Right kidney (tissue), 9 donors: Measurements from ENCODE around the gene FBXL16.
"Not testable (repeated sequence)": the region's sequence is repeated elsewhere in the genome, so short reads cannot be mapped to it uniquely, and the experiment has no call there.

Source experiments
- DNase-seq: peaks from one replicate; pipeline ENCODE4 v3.0.0-alpha.2; 2016
- long read RNA-seq, 8 donors: transcript quantifications; one replicate each; lab custom pipeline, GENCODE V29; 2026

FBXL16 gene
- long read RNA-seq, donor 1: 0 reads
- long read RNA-seq, donor 2: 0 reads
- long read RNA-seq, donor 3, partial matches to known transcripts: 0 of 1 reads
- long read RNA-seq, donor 3, other reads (novel, unspliced or antisense): 0 of 1 reads
- long read RNA-seq, donor 4: 0 reads
- long read RNA-seq, donor 5: 0 reads
- long read RNA-seq, donor 6, partial matches to known transcripts: 0 of 2 reads
- long read RNA-seq, donor 6, other reads (novel, unspliced or antisense): 0 of 2 reads
- long read RNA-seq, donor 7: 0 reads
- long read RNA-seq, donor 8, partial matches to known transcripts: 0 of 2 reads
- long read RNA-seq, donor 8, other reads (novel, unspliced or antisense): 0 of 2 reads

DNA sequence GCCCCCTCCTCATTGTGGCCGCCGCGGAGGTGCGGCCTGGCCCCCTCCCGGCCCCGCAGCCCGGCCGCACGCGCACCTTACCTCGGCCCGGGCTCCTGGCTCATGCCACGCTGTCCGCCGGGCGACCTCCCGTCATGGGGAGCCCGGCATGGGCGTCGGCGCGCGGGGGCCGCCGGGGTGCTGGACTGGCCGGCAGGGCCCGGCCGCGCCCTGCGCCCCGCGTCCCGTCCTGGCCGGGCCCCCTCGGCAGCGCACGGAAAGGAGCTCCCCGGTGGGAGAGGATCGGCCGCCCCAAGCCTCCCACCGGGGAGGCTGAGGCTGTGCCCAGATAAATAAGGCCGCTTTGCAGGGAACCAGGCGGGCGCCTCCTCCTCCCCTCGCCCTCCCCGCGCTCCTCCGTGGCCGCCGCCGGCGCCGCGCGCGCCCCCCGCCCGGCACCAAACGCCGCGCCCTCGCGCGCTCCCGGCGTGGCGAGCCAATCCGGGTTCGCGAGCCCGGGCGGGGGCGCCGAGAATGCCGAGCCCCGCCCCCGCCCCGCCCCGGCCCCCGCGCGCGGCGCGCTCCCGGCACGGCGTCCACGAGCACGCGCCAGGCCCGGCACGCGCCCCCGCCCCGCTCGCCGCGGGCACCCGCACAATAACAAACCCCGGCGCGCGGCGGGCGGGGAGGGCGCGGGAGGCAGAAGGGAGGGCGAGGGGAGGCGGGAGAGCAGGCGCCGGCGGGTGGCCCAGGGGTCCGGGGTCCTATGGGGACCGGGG, at the start of gene FBXL16:
FBXL16 (minus strand) TSS at position 371 of the 758 bp plus-strand sequence. CDS start 8,396 bp downstream, outside the sequence.
- DNase-seq: no peak

DNA sequence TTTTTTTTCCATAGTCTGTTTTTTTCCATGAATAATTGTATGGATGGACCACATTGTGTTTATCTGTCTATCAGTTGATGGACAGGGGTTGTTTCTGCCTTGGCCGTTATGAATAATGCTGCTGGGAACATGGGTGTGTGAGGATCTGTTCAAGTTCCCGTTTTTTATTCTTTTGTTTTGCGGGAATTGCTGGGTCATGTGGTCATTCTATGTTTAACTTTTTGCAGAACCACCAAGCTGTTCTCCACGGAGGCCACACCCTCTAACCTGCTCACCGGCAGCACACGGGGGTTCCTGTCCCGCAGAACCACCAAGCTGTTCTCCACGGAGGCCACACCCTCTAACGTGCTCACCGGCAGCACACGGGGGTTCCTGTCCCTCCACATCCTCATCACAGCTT, 49.1 kb upstream of the FBXL16 start:
- DNase-seq: no peak

GRCh38 chr16:754121-754607, 48.6 kb upstream of the FBXL16 start:
- DNase-seq: not testable (repeated sequence)

- DNase-seq: no peak
Measured at GRCh38 chr16:752007-752312, 46.4 kb upstream of the FBXL16 start.

DNA sequence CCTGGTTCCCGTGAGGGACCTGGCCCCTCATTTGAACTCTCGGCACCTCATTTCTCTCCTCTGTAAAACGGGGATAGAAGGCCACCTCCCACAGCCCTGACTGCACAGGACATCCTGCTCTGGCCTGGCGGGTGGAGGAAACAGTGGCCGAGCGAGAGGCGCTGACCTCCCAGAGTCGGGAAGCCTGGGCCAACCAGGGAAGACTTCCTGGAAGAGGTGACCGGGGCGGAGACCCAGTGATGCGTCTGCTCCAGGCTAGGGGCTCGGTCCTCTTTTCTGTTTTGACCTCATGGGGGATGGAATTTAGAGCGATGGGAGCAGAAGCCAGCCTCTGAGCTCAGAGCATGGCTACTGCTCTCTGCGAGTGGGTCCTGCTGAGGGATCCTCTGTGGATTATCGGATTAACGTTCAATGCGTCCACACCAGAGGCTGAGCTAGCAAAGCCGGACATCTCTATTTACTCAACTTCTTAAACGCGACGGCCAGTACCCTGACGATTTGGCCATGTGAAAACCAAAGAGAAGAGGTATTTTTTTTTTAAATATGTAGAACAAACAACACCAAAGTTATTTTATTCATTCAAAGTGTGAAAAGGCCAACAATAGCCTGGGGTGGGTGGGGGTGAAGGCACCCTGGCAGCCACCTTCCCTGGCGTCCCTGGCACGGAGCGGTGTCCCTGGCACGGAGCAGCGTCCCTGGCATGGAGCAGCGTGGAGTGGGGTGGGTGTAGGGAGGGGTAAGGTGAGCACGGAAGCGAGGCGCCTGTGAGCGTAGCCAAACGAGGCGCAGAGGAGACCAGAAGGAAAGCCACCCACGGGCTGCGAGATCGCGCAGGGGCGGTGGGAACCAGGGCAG, 45.8 kb upstream of the FBXL16 start:
- DNase-seq: no peak

GRCh38 chr16:750485-750884, 44.9 kb upstream of the FBXL16 start:
- DNase-seq: no peak

DNA sequence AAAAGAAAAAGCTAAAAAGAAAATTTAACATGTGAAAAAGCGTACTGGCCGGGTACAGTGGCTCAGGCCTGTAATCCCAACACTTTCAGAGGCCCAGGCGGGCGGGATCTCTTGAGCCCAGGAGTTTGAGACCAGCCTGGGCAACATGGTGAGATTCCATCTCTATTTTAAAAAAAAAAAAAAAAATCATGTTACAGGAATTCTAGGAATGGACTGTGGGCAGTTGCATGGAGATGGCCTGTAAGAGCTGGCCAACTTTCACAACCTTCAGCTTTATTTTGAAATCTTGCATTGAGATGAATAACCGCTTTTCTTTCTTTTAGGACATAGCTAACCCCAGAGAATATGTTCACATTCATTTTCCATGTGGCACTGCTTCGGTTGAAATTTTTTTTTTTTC, 43.4 kb upstream of the FBXL16 start:
- DNase-seq: no peak

GRCh38 chr16:747978-748746, 42.6 kb upstream of the FBXL16 start:
- no peak for DNase-seq

GRCh38 chr16:746637-747036, 41.0 kb upstream of the FBXL16 start:
- no peak for DNase-seq

GRCh38 chr16:745739-746138, 40.1 kb upstream of the FBXL16 start:
- DNase-seq: no peak

- DNase-seq: no peak
Measured at GRCh38 chr16:743794-744500, 38.3 kb upstream of the FBXL16 start.

DNA sequence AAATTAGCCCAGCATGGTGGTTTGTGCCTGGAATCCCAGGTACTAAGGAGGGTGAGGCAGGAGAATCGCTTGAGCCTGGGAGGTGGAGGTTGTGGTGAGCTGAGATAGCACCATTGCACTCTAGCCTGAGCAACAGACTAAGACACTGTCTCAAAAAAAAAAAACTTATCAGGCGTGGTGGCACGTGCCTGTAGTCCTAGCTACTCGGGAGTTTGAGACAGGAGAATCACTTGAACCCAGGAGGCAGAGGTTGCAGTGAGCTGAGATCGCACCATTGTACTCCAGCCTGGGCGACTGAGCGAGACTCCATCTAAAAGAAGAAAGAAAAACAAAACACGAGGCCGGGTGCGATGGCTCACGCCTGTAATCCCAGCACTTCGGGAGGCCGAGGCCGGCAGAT, 37.3 kb upstream of the FBXL16 start:
- DNase-seq: not testable (repeated sequence)

DNA sequence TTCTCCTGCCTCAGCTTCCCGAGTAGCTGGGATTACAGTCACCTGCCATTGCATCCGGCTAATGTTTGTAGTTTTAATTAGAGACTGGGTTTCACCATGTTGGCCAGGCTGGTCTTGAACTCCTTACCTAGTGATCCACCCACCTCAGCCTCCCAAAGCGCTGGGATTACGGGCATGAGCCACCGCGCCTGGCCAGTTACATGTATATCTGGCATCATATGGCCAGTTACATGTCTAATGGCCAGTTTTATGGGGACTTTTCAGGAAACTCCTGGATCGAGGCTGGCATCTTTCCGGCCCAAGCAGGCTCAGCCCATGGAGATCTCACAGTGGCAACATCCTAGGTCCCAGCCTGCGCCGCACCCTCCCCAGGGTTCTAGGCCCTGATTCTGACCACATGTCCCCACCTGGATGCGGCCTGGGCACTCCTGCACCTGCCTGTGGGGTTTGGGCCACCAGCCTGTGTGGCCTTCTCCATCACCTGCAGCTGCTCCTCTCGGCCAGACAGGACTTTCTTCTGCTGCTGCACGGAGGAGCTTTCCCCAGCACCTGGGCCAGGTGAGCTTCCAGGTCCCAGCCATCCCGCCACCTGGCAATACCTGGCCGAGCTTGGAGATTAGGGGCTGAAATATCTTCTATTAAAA, 36.5 kb upstream of the FBXL16 start:
- no peak for DNase-seq

DNA sequence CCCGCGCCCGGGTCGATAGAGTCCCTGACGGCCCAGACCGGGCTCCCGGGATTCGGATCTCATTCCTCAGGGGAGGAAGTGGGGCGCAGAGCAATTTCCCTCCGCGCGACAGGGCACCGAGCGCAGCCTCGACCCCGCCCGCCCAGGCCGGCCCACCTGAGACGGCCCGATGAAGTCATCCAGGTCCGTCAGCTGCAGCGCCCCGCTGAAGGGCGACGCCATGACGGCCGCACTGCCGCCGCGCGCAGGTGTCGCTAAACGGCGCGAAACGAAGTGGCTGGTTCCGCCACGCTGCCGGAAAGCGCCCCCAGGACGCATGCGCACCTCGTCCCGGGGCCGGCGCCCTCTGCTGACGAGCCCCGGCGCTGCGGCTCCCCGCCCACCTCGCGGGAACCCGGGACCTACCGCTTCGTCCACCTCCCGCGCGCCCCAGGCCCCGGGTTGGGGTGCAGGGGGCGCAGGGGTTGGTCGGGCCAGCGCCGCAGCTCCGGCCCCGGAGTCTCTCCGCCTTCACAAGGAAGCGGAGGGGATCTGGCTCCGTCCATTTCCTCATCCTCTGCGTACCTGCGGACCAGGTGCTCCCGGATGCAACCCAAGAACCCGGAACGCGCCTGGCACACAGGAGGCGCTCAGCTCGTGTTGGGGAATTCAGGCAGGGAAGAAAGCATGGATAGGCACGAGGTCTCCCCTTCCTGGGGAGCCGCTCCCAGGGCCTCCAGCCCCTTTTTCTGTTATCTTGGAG, 35.3 kb upstream of the FBXL16 start, which contains the start of gene CIAO3:
CIAO3 (minus strand) TSS at position 234 of the 742 bp plus-strand sequence; CDS start at position 222, 12 bp downstream.
- DNase-seq: peak; percentile 96

DNA sequence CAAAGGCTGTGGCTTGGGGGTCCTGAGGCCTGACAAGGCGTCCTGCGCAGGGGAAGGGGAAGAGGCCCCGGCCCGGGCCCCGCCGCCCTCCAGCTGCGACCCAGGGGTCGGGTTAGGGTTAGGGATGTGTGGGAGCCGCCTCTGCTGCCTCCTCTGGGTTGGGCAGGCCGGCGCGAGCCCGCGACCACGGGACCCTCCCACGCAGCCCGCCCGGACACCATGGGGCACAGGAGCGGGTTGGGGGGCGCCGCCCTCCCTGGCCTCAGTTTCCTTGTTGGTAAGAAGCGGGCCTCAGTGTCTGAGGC, 34.8 kb upstream of the FBXL16 start:
- no peak for DNase-seq

DNA sequence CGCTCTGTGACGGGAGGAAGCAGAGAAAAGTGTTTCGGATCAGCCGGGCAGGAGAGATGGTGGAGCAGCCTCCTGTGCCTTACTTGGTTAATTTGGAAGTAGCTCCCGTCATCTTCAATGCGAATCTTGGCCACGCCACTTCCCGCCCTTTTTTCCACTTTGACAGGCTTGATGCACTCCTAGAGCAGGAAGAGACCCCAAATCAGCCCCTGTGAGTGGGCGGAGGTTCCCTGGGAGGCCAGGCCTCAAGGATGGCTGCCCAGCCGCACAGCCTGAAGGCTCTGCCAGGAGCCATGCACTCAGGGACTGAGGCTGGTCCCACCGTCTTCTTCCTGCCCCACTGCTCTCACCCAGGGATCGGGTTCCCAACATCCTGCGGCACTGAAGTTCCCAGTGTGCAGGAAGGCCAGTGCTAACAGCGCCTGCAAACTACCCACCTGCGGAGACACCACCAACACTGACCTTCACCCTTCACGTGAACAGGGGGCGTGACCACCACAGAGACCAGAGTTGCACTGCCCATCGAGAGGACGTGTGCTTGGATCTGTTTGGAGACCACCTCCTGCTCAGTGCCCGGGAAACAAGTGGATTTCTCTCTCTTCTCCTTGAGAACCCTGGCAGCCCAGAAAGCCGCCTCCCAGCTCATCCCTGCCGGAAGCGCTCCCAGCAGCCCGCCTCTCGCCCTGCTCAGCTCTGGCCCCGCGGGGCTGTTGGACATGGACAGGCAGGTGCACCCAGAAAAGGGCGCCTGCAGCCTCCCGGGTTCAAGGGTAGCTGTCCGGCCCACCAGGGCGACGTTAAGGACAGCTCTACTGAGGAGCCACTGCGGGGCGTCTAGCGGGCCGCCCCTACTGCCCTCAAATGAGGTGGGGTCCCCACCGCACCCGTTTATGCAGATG, 34.2 kb upstream of the FBXL16 start:
- DNase-seq: peak; percentile 46

GRCh38 chr16:736936-737481, 31.4 kb upstream of the FBXL16 start:
- no peak for DNase-seq

DNA sequence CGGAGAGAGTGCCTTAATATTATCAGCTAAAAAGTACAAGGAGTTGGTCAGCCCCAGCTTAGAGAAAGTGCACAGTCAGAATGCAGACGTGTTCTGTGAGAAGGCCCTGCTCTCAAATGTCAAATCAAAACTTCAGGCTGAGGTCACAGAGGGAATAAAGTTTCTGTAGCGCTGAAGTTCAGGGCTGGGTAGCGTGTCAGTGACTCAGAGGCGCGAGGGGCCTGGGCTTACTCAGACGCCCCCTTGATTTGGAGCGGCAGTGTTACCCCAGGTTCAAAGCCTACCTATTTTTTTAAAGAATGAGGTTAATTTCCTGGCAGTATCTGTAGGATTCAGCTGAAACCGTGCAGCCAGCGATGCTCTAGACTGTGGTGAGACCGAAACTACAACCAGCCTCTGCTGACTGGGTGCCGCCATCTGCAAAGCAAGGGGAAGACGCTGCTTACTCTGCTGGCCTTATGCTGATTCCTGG, 30.4 kb upstream of the FBXL16 start:
- no peak for DNase-seq
